NCI-H2196 treated with DMSO at 0.1 percent for 48 hours (cell line): ENCODE results near the gene TCF7L2.

Experiments used
- DNase-seq: peaks from one replicate; lab custom pipeline; 2025; ENCODE audit not compliant: unreplicated experiment; lab: John Stamatoyannopoulos, UW

The TCF7L2 gene

GRCh38 chr10:112963835-112964234, 13.8 kb downstream of the TCF7L2 start:
- no peak for DNase-seq

- no peak for DNase-seq
These were observed 14.4 kb downstream of the TCF7L2 start for GRCh38 chr10:112964482-112964881.

GRCh38 chr10:112966194-112966855, 16.3 kb downstream of the TCF7L2 start:
- peak; percentile 4 for DNase-seq

GRCh38 chr10:112967200-112967599, 17.2 kb downstream of the TCF7L2 start:
- DNase-seq, result no peak

GRCh38 chr10:112969131-112969530, 19.1 kb downstream of the TCF7L2 start:
- DNase-seq, result no peak

GRCh38 chr10:112969542-112969941, 19.5 kb downstream of the TCF7L2 start:
- no peak for DNase-seq

- DNase-seq, result no peak
These were observed 20.0 kb downstream of the TCF7L2 start for GRCh38 chr10:112970021-112970420.

- no peak for DNase-seq
These were observed 22.6 kb downstream of the TCF7L2 start for GRCh38 chr10:112972606-112973005.

- DNase-seq, result no peak
These were observed 23.0 kb downstream of the TCF7L2 start for GRCh38 chr10:112973046-112973445.

- DNase-seq, result no peak
These were observed 23.8 kb downstream of the TCF7L2 start for GRCh38 chr10:112973805-112974204.

GRCh38 chr10:112977426-112977898, 27.4 kb downstream of the TCF7L2 start:
- DNase-seq, result no peak

- DNase-seq, result no peak
These were observed 29.9 kb downstream of the TCF7L2 start for GRCh38 chr10:112979927-112980326.

GRCh38 chr10:112980937-112981336, 30.9 kb downstream of the TCF7L2 start:
- no peak for DNase-seq

- DNase-seq, result no peak
These were observed 31.5 kb downstream of the TCF7L2 start for GRCh38 chr10:112981553-112981952.

- DNase-seq, result no peak
These were observed 33.5 kb downstream of the TCF7L2 start for GRCh38 chr10:112983444-112984056.

GRCh38 chr10:112984756-112985155, 34.7 kb downstream of the TCF7L2 start:
- DNase-seq, result no peak

- DNase-seq, result no peak
These were observed 35.9 kb downstream of the TCF7L2 start for GRCh38 chr10:112985690-112986543.

GRCh38 chr10:112986544-112987190, 36.6 kb downstream of the TCF7L2 start:
- DNase-seq, result no peak

GRCh38 chr10:112988839-112989406, 38.9 kb downstream of the TCF7L2 start:
- DNase-seq, result no peak

GRCh38 chr10:112989826-112990225, 39.8 kb downstream of the TCF7L2 start:
- no peak for DNase-seq

GRCh38 chr10:112990271-112990670, 40.2 kb downstream of the TCF7L2 start:
- DNase-seq, result no peak
